ENCODE measurements around the gene DPP3. TPM values are rescaled to one million over a fixed set of nuclear protein-coding genes. Genes with fewer than 3 reads are reported as not detected.

DPP3 gene
- total RNA-seq, 1 donor from 2014 or later = 32.9 TPM

GRCh38 chr11:66557733-66558326 is 77.6 kb downstream of the DPP3 start:
- no peak overlapping the region for H3K27ac Mint-ChIP-seq (ENCODE audit: unreplicated experiment)
- no peaks in the 10 kb centered on the region for H3K27me3 Mint-ChIP-seq (ENCODE audit: unreplicated experiment)
- no peaks in the 10 kb centered on the region for H3K4me1 Mint-ChIP-seq (ENCODE audit: unreplicated experiment)
- H3K9me3 Mint-ChIP-seq (ENCODE audit: unreplicated experiment) = no peaks in the 10 kb centered on the region
- no peak overlapping the region for H3K4me3 Mint-ChIP-seq (ENCODE audit: unreplicated experiment)
- no peak for DNase-seq (ENCODE audit: extremely low spot score, unreplicated experiment)
- no peaks in the 10 kb centered on the region for H3K36me3 Mint-ChIP-seq (ENCODE audit: unreplicated experiment)
- TF ChIP-seq, protein P1, sequence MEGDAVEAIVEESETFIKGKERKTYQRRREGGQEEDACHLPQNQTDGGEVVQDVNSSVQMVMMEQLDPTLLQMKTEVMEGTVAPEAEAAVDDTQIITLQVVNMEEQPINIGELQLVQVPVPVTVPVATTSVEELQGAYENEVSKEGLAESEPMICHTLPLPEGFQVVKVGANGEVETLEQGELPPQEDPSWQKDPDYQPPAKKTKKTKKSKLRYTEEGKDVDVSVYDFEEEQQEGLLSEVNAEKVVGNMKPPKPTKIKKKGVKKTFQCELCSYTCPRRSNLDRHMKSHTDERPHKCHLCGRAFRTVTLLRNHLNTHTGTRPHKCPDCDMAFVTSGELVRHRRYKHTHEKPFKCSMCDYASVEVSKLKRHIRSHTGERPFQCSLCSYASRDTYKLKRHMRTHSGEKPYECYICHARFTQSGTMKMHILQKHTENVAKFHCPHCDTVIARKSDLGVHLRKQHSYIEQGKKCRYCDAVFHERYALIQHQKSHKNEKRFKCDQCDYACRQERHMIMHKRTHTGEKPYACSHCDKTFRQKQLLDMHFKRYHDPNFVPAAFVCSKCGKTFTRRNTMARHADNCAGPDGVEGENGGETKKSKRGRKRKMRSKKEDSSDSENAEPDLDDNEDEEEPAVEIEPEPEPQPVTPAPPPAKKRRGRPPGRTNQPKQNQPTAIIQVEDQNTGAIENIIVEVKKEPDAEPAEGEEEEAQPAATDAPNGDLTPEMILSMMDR (IDR thresholded peaks at IDR 0.05) = no peak

Other genes with a start within 250 kb of the DPP3 start
- 35.5 and 43.8 TPM in 2 replicates for gene KLC2, start 222.7 kb upstream of the DPP3 start, total RNA-seq
- gene RAB1B, start 211.8 kb upstream of the DPP3 start, total RNA-seq = 149 and 150 TPM in 2 replicates
- gene CNIH2, start 202.3 kb upstream of the DPP3 start, total RNA-seq = 3.8 and 5.0 TPM in 2 replicates
- 140 and 146 TPM in 2 replicates for gene YIF1A, start 191.3 kb upstream of the DPP3 start, total RNA-seq
- gene TMEM151A, start 188.5 kb upstream of the DPP3 start, total RNA-seq = 0.46 and 0.55 TPM in 2 replicates
- 68.7 and 70.9 TPM in 2 replicates for gene CD248, start 163.4 kb upstream of the DPP3 start, total RNA-seq
- 21.0 and 23.6 TPM in 2 replicates for gene RIN1, start 144.0 kb upstream of the DPP3 start, total RNA-seq
- 32.3 and 33.4 TPM in 2 replicates for gene BRMS1, start 135.3 kb upstream of the DPP3 start, total RNA-seq
- 31.0 and 32.7 TPM in 2 replicates for gene B4GAT1, start 132.8 kb upstream of the DPP3 start, total RNA-seq
- gene SLC29A2, start 108.7 kb upstream of the DPP3 start, total RNA-seq = 2.0 and 3.6 TPM in 2 replicates
- gene NPAS4, start 59.4 kb upstream of the DPP3 start, total RNA-seq = 0.11 and 0.18 TPM in 2 replicates
- 42.1 and 45.4 TPM in 2 replicates for gene MRPL11, start 41.6 kb upstream of the DPP3 start, total RNA-seq
- gene PELI3, start 13.5 kb upstream of the DPP3 start, total RNA-seq = 11.9 and 13.6 TPM in 2 replicates
- gene BBS1, start 30.2 kb downstream of the DPP3 start, total RNA-seq = 44.1 and 51.1 TPM in 2 replicates
- 15.7 and 16.6 TPM in 2 replicates for gene ZDHHC24, start 65.6 kb downstream of the DPP3 start, total RNA-seq
- gene ACTN3, start 66.5 kb downstream of the DPP3 start, total RNA-seq = 0.11 TPM in 1 of 2 replicates, not detected in the other
- gene CTSF, start 88.2 kb downstream of the DPP3 start, total RNA-seq = not detected in 2 replicates
- gene CCDC87, start 112.6 kb downstream of the DPP3 start, total RNA-seq = 0.19 and 0.39 TPM in 2 replicates
- gene CCS, start 112.8 kb downstream of the DPP3 start, total RNA-seq = 42.1 and 46.8 TPM in 2 replicates
- gene RBM14, start 136.2 kb downstream of the DPP3 start, total RNA-seq = 59.2 and 62.6 TPM in 2 replicates
- gene RBM4, start 158.3 kb downstream of the DPP3 start, total RNA-seq = 158 and 167 TPM in 2 replicates
- gene RBM4B, start 197.5 kb downstream of the DPP3 start, total RNA-seq = 31.2 and 31.4 TPM in 2 replicates
- 12.6 and 12.9 TPM in 2 replicates for gene SPTBN2, start 248.8 kb downstream of the DPP3 start, total RNA-seq

Measured in osteocyte (in vitro differentiated cells).